Hepatic stellate cell (primary cell): Measurements from ENCODE around the gene GABRB2.

Experiments used
- DNase-seq: peaks from one replicate; pipeline ENCODE4 v3.0.0; 2011; ENCODE audit warnings: low spot score

GABRB2 gene

DNA sequence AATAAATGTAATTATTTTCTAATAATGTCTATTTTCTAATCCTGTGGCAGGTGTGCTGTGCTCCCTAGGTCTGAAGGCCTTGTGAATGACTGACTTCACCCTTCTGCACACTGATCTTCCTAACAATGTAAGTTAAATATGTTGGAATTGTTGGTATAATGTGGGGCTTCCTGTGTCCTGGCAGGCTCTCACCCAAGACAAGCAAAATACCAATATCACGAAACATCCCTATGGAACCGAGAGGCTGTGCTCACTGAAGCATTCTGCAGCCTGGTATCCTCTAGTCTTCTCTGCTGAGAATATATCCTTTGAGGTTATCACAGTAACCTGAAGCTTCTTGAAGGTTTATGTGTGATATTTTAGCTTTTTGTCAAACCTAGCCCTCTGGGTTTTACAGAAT is 159.4 kb downstream of the GABRB2 start:
- no peak for DNase-seq

DNA sequence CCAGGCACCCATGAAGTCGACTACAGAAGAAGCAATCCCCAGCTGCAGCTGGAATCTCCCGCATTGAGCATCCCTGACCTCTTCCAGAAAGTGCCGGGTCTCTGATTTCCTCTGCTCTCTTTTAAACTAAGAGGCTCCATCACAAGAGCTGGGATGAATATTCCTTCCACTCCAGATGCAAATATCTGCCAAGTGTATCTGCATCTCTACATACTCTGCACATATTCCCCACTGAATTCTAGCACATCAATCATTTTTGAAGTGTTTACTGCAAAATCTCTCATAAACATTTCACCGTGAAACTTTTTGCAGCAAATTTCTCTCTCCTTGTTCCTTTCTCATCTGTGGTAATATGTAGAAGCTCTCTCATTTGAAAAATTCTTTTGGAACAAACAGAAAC is 161.5 kb downstream of the GABRB2 start:
- DNase-seq: no peak

DNA sequence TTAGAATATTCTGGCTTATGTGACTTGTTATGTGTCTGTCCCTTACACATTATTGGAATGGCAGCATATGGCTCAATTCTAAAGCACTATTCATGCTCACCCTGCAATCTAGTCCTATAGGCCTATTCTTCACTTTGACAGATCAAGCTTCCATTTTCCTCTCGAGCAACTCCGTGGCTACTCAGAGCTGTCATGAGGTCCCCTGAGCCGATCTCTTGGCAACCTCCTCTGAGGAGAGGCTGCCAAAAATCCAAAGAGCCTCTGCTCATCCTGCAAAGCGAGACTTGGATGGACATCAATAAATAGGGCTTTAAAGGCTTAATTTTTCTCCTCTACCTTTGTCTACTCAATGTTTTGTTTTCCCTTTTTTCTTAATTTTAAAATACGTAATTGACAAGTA is 163.8 kb downstream of the GABRB2 start:
- no peak for DNase-seq

DNA sequence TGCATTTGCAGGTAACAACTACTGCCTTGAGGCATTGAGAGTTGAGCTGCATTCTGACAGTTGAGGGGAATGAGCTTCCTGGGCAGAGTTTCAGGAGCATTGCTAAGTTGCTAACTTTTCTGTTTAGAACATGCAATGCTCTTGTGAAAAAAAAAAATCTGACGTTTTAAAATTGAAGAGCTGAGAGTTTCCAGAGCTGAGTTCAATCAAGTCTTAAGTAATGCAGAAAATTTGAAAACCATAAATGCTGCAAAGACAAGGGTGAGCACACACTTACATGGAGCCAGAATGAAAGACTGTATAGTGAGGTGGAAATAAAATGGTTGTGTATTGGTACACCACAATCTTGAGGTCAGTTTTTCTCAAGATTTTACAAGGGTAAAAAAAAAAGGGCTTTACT is 166.0 kb downstream of the GABRB2 start:
- DNase-seq: no peak

DNA sequence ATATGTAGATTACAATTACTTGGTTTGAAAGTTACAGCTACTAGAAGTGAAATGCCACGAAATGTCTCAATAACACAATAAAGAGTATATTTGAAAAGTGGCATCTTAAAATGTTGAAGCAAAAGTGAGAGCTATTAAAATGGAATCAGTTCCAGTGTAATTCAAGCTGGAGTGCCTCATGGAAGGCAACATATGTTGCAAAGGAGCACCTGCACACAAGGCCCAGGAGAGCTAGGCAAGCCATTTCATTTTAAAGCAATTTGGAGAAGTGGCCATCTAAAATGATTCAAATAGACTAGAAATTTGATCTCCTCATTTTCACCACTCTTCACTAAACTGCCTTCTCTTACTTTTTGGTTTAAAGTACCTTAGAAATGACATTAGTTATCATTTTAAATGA is 167.8 kb downstream of the GABRB2 start:
- no peak for DNase-seq

- DNase-seq: no peak
Observed at GRCh38 chr5:161376034-161376433, 170.5 kb downstream of the GABRB2 start.

GRCh38 chr5:161373345-161373707 is 173.2 kb downstream of the GABRB2 start:
- no peak for DNase-seq

DNA sequence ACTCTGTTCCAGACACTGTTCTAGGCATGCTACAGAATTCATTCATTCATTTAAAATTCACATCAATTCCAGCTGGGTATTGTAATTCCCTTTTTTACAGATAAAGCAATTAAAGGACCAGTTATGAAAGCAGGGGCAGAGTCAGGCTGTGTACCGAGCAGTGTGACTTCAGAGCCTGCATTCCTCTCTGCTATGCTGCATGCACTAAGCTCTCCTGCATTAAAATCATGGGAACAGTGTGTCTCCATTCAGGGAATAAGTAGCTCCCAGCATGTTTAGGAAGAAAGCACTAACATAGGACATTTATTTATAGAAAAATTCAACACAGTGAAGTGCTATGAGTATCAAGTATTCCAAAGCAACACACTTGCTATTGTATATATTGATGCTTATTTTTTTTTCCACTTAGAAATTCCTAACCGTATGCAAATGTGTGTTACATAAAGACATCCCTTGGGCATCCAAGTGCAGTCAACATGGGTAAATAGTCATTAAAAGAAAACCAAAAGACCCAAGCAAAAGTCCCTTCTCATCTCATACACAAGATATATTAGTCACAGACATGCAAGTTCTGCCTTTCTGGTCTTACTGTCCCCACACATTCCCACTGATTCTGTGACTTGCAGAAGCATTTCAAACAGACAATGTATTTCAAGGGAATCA is 173.7 kb downstream of the GABRB2 start:
- no peak for DNase-seq

DNA sequence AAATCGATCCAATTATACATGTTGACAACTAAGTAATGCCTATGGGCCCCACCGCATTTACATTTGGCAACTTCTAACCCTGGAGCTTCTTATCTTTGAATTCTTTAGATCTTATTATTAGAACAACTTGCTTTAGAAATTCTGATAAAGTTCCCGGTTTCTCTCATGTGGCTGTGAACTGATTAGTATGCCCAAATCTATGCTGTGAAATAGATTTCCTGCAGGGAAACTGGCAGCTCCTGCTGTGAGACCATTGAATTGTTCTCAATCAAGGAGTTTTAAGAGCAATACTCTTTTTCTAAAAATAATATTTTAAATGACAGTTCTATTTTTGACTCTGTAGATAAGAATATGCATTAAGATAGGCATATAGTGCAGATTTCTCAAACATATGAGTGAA is 177.5 kb downstream of the GABRB2 start:
- no peak for DNase-seq

GRCh38 chr5:161358446-161358845 is 188.1 kb downstream of the GABRB2 start:
- no peak for DNase-seq

GRCh38 chr5:161344234-161344633 is 202.3 kb downstream of the GABRB2 start:
- no peak for DNase-seq

GRCh38 chr5:161342886-161343285 is 203.6 kb downstream of the GABRB2 start:
- no peak for DNase-seq

- no peak for DNase-seq
Observed at GRCh38 chr5:161340012-161340411, 206.5 kb downstream of the GABRB2 start.

DNA sequence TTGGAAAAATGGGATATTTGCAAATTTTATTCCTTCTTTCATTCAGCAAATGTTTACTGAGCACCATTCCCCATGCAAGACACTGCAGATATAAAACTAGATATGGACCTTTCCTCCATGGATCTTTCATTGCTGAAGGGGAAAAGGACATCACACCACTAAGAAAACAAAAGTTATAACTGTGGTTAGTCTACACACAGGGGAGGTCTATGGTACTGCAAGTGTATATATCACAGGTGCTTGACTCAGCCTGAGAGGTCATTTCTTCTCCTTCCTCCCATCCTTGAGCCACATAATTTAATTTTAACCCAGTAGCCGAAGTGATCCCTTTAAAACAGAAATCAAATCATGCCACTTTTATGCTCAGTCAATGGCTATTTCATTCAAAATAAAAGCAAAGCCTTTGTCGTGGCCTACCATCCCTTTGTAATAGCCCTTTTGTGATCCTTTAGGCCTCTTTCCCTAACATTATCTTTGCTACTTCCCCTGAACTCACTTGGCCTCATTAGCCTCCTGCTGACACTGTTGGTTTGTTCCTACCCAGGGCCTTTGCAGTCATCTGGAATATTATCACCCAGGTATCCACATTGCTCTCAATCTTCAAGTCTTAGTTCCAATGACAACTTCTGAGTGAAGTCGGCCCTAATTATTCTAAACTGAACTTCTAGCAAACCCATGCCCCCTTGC is 213.2 kb downstream of the GABRB2 start:
- DNase-seq: no peak

GRCh38 chr5:161332343-161332742 is 214.2 kb downstream of the GABRB2 start:
- no peak for DNase-seq

GRCh38 chr5:161314033-161314432 is 232.5 kb downstream of the GABRB2 start:
- no peak for DNase-seq

- DNase-seq: no peak
Observed at GRCh38 chr5:161312882-161313281, 233.6 kb downstream of the GABRB2 start.

DNA sequence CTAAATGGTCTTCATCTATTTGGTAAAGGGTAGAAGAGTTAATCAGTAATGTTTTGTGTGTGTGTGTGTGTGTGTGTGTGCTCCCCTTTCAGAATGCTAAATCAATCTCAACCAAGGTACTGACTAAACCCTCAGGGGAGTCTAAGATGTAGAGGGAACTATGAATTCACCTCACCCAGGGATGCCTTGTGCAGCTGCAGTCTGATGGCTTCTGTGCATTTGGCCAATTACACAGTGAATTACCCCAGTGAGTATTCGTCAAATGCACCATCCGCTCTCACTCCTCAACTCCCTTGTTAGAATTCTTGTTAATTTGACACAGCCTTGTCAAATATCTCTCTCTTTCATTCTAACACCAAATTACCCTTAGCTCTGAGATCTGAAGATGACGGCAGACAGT is 234.6 kb downstream of the GABRB2 start:
- DNase-seq: no peak

GRCh38 chr5:161311146-161311708 is 235.3 kb downstream of the GABRB2 start:
- no peak for DNase-seq

- no peak for DNase-seq
Observed at GRCh38 chr5:161306351-161306995, 240.1 kb downstream of the GABRB2 start.

GRCh38 chr5:161305601-161306000 is 240.9 kb downstream of the GABRB2 start:
- no peak for DNase-seq

DNA sequence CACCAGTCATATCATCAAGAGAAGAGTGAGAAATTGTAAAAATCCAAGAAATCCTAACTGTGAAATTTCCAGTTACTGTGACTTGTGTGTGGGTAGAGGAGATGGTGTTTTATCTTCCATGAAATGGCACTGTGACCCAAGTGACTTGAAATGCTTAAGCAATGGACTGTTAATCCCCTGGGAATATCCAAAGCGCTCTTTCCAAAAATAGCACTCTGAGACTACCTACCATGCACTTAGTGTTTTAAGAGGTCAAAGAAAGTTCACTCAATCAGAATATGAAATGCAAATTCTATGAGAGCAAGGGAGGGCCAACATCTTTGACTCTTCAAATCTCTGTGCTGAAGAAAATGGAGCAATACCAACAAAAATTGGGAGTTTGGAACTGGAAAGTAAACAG is 244.0 kb downstream of the GABRB2 start:
- DNase-seq: no peak

- no peak for DNase-seq
Observed at GRCh38 chr5:161301586-161301985, 244.9 kb downstream of the GABRB2 start.
